ENCODE measurements around the gene ESPNL.

Gene ESPNL

DNA sequence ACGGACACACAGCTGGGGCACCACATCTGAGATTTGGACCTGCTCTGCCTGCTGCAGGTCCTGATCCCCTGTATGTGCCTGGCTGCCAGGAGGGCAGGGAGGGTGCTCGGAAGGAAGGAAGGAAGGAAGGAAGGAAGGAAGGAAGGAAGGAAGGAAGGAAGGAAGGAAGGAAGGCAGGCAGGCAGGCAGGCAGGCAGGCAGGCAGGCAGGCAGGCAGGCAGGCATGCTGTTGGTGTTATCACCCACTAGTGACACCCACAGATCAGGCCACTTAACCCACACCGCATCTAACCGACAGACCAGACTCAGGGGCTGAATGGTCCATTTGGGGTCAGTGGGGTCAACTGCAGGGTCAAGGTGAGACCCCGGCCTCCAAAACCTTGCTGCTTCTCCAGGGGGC, 44.1 kb downstream of the ESPNL start:
- DNase-seq, result no peak

DNA sequence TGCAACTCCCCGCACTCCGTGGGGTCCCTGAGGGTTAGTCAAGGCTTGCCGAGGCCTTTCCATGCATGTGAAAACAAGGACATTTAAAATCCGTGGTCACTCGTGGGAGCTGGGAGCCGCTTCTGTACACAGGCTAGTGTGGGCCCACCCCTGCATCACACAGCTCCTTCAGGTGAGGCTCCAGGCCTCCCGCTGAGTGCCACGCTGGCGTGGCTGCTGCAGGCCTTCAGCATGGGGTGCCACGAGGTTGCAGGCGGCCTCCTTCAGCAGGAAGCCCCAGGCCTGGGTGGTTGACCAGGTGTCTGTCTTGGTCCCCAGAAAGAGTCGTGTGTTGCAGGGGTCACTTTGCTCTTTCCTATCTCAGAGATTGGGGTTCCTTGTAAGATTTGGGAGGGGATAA, 44.9 kb downstream of the ESPNL start:
- no peak for DNase-seq

DNA sequence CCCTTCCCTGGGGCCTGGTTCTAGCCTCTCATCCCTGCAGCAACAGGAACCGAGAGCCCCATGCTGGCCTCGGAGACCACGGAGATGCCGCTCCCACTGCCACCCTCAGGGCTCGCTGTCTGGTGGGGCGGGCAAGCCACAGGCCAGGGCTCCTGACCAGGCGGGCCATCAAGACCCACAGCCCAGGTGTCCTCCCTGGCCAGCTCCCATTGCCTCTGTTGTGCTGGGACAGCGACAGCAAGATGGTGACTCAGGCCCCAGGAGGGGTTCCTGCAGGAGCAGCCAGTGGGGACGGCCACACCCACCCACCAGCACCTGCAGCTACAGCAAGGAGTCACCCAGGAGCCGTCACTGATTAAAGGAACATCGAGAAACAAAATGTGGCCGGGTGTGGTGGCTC, 45.7 kb downstream of the ESPNL start:
- DNase-seq, result no peak

DNA sequence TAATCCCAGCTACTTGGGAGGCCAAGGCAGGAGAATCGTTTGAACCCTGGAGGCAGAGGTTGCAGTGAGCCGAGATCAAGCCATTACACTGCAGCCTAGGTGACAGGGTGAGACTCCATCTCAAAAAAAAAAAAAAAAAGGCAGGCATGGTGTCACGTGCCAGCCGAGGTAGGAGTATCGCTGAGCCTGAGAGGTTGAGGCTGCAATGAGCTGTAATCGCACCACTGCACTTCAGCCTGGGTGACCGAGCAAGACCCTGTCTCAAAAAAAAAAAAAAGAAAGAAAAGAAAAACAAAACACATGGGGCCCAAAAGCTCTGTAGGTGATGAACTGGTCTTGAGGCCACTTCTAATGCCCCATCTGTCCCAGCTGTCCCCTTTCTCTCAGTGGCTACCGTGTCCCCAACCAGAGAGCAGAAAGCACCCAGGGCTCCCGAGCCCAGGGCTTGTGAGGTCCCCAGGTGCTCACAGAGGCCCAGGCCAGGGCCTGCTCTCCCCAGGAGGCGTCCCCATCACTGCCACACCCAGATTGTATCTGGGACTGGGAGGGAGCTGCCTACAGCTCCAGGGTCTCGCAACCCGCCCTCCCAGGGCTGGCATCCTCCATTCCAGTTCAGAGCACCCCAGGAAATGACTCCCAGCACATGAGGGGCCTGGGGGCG, 46.9 kb downstream of the ESPNL start:
- no peak for DNase-seq

DNA sequence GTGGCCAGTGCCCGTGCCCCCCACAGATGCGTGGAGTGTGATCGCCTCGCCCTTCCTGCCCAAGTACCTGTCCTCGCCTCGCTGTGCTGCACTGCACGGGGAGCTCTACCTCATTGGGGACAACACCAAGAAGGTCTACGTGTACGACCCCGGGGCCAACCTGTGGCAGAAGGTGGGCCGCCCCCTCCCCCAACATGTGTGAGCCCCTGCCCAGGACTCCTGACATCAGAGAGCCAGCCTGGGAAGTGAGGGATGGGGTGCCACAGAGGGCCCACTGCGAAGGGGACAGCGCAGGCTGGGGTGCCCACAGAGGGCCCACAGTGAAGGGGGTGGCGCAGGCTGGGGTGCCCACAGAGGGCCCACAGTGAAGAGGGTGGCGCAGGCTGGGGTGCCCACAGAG, 48.8 kb downstream of the ESPNL start:
- DNase-seq, result no peak

DNA sequence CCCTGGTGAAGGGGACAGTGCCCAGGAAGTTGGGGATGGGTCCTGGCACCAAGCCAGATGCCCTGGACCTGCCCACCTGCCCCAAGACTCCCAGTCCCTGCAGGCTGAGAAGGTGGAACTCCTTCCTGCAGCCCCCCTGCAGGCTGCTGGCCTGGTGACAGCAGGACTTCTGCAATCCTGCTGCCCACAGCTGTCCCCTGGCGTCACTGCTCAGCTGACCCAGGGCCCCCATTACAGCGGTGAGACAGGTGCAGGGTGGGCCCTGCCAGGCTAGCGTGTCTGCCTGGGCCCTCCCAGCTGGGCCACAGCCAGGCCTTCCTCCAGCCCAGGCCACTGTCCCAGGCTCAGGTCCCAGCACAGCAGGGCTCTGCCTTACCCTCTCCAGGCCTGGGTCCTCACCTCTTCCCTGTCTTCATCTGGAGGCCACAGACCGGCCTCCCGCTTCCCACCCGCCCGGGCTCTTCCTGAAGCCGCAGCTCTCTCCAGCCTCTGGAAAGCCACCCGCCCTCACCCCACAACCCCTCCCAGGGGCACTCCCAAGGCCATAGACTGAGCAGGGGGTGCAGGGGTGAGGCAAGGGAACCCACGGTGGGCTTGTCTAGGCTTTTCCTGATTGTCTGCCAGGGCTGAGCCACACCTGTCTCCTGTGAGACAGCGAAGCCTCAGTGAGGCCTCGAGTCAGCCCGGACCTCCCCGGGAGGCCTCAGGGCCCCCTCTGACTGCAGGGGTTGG, 49.9 kb downstream of the ESPNL start:
- DNase-seq, result no peak

DNA sequence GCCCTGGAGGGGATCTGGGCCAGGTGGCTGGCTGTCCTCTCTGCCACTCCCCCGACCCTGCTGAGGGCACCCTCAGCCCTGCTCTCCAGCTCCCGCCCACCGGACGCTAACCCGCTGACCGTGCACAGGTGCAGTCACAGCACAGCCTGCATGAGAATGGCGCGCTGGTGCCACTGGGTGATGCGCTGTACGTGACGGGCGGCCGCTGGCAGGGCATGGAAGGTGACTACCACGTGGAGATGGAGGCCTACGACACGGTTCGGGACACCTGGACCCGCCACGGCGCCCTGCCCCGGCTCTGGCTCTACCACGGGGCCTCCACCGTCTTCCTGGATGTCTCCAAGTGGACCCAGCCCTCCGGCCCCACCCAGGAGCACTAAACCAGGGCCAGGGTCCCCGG, 50.5 kb downstream of the ESPNL start:
- no peak for DNase-seq

DNA sequence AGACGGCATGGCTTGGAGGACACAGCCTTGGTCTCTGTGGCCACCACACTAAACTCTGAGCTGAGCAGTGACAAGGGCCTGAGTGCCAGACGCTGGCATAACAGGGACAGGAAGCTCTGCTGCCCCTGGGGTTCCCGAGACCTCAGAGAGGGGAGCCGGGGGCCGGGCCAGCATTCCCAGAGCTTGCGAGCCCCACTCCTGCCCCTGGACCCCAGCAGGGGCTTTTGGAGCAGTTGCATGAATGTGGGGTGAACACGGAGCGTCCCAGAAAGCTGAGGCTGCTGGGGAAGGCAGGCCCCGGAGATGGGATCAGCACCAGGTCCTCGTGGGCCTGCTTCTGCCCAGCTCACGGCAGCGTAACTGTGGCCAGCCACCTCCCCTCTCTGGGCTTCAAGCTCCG, 51.1 kb downstream of the ESPNL start:
- no peak for DNase-seq

DNA sequence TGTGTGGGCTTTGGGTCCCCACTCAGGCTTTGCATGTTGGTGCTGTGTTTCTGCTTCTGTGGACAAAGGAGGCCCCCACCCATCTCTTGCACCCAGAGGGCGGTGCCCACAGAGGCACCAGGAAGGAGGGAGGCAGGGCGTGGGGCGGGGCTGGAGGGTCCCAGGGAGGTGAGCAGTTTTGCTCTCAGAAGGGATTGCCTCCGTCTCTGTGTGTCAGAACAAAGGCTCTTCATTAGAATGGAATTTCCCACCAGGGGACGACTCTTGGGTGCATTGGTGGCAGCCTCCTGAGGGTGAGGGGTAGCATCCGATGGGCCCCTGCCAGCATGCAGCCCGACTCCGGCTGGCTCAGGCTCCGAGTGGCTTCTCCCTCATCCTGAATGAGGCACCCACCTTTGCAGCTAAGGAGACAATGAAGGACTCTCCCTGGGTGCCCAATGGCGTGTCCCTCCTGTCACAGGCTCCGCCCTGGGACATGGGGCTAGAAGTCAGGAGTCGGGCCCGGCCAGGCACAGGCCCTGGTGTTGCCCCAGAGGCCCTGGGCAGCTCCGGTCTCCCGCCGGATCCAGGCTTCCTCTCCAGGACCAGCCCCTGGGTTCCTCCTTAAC, 51.6 kb downstream of the ESPNL start:
- DNase-seq, result no peak

DNA sequence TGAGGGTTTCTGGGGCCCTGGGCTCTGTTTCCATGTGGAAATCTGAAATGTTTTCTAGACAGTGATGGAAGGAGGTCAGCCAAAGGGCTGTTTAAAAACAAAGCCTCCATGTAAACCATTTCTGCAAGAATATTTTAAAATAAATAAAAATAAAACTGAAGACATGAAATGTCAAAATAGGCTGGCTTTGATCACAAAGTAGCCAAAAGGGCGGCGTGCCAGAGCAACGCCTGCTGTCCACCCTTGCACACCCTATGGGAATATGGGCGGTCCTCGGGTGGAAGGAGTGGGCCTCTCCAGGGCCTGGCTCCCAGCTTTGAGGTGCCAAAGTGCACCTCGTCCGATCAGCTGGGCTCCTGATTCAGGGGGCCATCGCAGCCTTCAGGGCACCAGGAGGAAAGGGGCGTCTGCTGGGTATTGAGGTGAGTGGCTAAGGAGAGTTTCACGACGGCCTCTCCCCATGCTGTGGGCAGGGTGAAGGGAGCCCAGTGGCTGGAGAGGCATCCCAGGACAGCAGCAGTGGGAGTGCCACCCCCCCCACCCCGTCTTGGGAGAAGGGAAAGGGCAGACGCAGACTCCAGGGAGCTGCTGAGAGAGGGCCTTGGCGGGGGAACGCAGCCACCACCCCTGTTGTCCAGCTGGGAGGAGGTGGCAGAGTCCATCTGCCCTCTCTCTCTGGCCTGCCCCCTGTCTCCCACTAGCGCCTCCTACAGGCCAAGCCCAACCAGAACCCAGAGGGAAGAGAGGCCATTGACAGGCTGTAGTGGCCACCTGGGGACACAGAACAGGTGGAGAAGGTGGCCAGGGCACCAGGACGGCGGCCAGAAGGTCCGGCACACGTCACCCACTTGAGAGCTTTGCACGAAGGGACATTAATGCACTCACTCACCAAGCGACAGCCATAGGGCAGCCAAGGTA, 52.9 kb downstream of the ESPNL start:
- no peak for DNase-seq

DNA sequence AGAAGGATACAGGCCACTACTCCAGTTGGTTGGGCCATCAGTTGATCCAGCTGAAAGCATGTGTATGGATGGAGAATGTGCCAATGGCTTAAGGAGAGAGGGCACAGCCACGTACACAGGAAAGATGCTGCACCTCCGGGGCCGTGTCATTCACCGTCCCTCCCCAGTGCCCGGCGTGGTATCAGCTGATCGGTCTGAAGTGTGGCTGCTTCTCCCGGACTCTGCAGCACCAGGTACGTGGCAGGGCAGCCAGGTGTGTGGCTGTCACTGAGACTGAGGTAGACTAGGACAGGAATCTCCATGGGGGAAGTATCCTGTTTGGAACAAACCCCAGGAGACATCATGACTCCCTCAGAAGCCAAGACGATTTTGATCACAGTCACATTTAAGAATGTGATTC, 54.4 kb downstream of the ESPNL start:
- no peak for DNase-seq

DNA sequence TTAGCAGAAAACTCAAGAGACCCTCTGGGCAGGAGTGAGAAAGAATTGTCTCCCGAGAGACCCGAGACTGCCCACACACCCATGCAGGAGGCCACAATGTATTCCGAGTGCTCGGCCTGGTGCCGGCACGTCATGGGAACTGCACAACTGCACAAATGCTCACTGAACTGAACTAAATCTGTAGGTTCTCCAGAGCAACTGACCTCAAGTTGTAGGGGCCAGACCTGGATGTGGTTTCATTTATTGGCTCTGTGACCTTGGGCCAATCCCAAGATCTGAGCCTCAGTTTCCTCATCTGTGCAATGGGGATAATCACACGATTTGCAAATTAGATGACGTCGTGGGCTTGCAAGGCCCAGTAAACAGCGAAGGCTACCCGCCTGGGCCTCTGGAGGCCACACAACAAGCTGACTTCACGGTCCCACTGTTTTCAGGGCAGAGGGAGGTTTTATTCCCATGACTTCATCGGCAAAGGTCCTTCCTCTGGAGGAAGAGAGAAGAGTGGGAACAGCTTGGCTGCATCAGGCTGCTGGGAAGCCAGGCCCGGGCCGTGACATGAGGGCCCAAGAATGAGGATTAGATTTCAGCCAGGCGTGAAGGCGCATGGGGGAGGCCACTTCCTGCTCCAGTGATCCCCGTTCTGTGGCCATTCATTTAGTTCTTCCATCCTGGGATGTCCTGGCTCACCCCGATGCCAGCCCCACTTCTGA, 55.1 kb downstream of the ESPNL start:
- no peak for DNase-seq

DNA sequence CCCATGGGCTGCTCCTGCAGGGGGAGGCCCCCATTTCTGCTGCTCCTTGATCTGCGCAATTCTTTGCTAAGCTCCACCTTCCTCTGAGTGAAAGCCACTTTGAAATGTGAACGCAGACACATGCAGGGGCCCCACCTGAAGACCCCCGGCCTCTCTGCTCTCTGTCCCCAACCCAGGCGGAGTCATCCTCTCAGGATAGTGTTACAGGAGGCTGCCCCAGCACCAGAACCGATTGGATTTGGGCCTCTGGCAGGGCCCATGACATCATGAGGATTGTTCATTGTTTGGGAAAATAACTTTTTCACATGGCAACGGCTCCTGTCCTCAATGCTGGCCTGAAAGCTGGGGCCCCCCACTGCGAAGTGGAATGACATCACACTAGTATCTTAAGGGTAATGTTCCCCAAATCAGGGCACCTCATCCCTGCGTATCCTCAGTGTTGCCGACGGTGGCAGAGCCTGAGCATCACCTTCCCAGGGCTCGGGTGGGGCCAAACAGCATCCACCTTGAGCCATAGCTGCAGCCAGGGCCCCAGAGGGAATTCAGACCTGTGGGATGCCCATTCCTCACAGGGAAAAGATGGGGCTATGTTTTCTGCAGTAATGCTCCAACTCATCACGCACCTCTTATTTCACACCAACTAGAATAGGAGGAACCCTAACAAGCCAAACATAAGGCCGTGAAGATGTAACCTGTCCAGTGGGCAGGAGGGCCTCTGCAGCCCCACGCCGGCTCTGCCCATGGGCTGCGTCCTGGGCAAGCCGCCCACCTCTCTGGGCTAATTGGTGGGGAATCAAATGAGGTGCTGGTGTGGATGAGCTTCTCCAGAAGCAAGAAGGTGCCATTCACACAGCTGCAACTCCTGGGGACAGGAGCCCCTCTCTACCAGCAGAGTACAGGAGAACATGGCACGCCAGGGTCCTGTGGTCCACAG, 55.9 kb downstream of the ESPNL start:
- no peak for DNase-seq

DNA sequence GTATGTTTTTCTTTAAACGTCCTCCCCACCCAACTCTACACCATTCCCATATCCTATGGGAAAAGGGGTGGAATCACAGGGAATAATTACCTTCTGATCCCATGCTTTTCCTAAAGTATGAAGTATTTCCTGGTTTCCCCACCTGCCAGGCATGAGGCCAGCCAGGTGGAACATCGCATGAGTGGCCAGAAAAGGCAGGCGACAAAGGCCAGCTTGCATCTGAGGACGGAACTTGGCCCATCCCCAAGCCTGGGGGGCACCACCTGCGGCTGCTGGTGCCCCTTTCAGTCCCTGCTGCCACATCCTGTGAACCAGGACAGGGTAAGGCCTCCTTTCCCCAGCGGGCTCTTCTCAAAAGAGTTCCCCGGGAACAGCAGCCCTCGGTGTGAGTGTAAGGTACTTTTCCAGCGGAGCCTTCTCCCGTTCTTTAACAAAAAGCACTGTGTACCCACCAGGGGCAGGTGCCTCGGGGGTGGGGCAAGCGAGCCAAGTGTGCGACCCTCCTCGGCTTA, 57.4 kb downstream of the ESPNL start:
- DNase-seq, result no peak

DNA sequence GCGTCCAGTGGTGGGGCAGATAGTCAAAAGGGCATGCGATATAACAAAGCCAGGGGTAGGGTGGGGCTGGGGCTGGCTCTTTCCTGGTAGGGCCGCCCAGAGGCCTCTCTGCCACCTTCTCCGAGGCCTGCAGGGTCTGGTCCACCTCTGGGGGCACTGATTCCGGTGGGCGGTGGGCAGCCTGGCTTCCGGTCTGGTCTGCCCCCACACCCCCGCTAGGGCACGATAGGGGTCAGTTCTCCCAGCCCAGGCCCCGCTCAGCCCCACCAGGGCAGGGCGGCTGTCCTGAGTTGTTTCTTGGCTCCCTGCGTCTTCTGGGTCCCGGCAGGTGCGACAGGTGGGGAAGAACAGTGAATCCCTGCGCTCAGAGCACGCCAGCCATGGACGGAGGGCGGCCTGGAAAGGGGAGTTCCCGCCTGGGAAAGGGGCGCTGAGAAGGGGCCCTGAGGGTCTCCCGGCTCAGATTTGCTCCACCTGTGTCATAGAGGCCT, 57.9 kb downstream of the ESPNL start:
- no peak for DNase-seq

DNA sequence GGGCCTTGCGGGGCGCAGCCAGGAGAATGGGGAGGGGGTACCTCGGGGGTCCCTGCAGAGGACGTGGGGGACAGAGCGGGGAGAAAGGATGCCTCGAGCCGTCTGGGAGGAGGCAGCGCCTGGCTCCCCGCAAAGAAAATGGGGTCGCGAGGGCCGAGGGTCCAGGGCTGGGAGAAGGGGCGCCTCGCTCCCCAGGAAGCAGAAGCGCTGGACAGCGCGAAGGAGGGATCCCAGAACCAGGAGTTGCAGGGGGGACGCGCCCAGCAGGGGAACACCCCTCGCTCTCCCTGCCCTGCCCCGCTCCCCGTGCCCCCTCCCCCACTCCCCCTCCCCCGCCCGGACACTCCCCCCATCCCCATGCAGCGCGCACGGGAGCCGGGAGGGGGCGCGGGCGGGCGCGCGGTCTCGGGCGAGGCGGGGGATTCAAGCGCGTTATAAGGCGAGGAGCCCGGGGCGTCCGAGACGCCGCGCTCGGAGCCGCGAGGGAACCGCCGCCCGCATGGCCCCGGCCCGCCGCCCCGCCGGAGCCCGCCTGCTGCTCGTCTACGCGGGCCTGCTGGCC, 58.5 kb downstream of the ESPNL start, which contains the start of gene ERFE:
TSS of gene ERFE (plus strand) at position 462 of the 562 bp plus-strand sequence. CDS start at position 500, 38 bp downstream.
- DNase-seq, result peak; percentile 60

DNA sequence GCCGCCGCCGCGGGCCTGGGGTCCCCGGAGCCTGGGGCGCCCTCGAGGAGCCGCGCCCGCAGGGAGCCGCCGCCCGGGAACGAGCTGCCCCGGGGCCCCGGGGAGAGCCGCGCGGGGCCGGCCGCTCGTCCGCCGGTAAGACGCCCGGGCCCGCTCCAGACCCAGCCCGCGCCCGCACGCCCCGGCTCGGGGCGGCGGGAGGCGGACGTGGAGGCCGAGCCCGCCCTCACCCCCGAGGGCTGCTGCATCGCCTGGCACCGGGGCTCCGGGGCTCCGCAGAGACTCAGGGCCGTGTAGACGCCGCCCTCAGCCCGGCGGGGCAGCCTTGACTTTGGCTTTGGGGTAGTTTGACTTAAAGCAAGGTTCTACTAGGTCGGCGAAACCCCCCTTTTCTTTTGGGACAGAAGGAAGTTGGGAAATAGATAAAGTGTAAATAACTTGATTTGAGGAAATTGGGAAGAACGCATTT, 59.0 kb downstream of the ESPNL start:
- no peak for DNase-seq

DNA sequence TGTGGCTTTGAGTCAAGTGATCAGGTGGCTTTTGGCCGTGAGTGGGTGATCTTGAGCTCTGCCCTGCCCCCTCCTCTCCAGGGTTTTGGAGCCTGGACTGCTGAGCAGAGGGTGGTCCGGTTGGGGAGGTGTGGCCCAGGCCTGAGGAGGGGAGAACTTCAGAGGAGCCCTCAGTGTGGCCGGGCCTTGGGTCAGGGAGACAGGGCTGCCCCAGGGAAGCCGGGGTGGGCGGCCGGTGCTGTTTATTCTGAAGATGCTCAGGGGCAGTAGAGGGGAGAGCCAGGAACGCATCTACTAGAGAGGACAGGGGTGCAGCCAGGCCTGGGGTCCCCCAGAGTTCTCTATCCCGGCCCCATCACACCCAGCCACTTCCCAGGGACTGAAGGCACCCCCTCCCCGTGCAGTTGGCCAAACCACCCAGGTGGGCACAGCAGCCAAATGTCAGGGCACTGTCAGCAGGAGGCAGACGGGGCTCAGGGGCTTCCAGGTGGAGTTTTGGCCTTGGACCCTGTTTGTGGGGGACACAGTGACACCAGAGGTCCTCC, 59.6 kb downstream of the ESPNL start:
- no peak for DNase-seq

DNA sequence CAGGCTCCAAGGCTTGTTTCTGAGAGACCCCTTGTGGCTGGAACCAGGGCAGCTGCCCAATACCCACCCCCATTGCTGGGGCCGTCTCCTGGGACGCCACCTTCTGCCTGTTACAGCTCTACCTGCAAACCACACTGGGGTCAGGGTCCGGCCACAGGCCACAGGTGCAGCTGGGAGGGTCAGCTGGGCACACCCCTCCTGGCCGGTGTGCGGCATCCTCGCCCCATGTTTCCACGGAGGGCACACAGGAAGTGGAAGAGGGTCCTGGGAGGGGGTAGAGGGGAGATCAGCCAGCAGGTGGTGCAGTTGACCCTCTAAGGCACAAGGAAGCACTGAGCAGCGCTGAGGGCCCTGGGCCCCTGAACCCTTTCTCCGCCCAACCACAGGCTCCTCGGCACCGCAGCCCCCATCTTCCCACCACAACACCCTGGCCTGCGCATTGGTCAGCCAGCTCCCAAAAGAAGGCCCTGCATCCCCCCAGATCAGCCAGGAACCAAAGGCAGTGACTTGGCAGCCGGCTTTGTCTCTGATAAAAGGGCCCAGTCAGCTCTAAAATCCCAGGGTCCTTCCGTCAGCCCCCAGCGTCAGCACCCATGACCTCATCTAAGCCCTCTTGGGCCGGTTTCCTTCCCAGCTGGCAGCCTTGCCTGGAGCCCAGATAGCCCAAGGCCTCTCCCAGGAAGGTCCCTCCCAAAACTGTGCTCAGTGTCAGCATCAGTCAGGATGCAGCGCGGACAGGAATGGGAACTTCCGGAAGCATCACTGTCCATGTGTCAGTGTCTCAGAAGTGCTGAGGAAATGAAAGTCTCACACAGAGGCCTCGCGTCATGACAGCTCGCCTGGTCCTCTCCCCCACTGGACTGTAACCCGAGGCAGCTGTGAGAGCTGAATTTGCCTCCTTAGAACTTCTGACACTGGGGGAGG, 60.3 kb downstream of the ESPNL start:
- DNase-seq, result no peak

Measured in NCI-H510A (cell line).